ENCODE results near the gene MIXL1.
A peak's percentile ranks its signal among the peaks of the same experiment; 100 is the strongest.
"Not testable (repeated sequence)": the region's sequence is repeated elsewhere in the genome, so short reads cannot be mapped to it uniquely, and the experiment has no call there.

Gene MIXL1

DNA sequence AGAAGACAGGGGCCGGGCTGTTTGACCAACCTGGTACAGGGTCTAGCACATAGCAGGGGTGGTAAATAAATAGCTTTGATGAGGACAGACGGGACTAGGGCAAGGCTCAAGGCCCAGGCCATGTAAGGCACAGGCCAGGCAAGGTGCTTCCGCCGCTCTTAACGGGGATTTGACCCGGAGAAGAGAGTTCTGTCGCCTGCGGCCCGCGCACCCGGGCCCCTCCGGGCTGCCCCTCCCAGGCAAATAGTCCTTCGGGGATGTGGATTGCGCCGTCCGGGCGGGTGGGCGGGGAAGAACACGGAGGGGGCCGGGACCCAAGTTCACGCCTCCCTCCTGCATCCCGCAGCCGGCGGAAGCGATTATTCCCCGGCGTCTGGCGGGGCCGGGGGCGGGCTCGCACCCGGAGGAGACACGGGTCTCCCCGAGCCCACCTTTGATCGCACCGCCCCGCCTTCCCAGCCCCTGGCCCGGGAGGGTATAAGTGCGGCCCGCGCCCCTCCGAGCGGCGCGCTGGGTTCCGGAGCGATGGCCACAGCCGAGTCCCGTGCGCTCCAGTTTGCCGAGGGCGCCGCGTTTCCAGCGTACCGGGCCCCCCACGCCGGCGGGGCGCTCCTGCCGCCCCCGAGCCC, at the start of gene MIXL1:
Gene MIXL1, plus strand, starts transcription at position 508 of the 629 bp plus-strand sequence. Its CDS starts 18 bp downstream, at position 526.
- Mint-ChIP-seq H3K4me1 (peaks cover 13% of the 10 kb centered on the region), H3K4me3 (peak within 1 kb of the TSS; percentile 90), H3K9me3 (no peaks in the 10 kb centered on the region), H3K27ac (peak within 1 kb of the TSS; percentile 75), H3K36me3 (no peaks in the 10 kb centered on the region), H3K27me3 (no peaks in the 10 kb centered on the region)
- ATAC-seq = peak; percentile 64

DNA sequence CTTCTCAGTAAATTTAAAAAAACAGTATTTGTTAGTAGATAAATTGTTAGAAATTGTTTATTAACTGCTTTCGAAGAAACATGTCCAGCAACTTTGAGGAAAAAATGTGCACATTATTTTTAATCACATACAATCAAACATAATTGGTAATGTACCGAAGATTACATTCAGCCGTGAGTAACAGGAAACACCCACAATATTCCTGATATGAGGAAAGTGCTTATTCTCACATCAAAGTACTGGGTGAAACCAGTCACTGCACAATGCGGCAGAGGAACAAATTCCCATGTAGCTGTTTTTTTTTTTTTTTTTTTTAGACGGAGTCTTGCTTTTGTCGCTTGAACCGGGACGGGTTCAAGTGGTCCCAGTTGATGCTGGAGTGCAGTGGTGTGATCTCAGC, 46.6 kb upstream of the MIXL1 start:
- no peak overlapping the region for H3K4me3 Mint-ChIP-seq
- peaks cover 45% of the 10 kb centered on the region for H3K4me1 Mint-ChIP-seq
- H3K27ac Mint-ChIP-seq = no peak overlapping the region
- H3K9me3 Mint-ChIP-seq = no peaks in the 10 kb centered on the region
- ATAC-seq = no peak
- peaks cover 34% of the 10 kb centered on the region for H3K36me3 Mint-ChIP-seq
- no peaks in the 10 kb centered on the region for H3K27me3 Mint-ChIP-seq

DNA sequence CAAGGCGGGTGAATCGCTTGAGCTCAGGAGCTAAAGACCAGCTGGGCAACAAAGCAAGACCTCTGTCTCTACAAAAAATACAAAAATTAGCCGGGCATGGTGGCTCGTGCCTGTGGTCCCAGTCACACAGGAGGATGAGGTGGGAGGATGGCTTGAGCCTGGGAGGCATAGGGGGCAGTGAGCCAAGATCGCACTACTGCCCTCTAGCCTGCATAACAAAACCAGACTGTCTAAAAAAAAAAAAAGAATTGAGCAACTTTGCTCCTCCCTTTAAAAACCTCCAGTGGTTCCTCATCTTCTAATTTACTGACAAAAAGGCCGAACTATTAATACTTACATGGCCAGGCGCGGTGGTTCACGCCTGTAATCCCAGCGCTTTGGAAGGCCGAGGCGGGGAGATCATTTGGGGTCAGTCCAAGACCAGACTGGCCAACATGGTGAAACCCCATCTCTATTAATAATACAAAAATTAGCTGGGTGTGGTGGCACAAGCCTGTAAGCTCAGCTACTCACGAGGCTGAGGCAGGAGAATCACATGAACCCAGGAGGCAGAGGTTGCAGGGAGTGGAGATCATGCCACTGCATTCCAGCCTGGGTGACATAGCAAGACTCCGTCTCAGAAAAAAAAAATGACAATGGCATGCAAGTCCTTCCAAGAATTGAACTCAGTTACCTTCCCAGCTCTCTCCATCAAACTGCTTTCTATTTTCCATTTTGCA, 41.3 kb upstream of the MIXL1 start:
- no peak for ATAC-seq
- H3K4me3 Mint-ChIP-seq = peak overlapping the region; percentile 70
- peak overlapping the region; percentile 68 for H3K27ac Mint-ChIP-seq
- no peaks in the 10 kb centered on the region for H3K27me3 Mint-ChIP-seq
- peaks cover 22% of the 10 kb centered on the region for H3K36me3 Mint-ChIP-seq
- peaks cover 63% of the 10 kb centered on the region for H3K4me1 Mint-ChIP-seq
- no peaks in the 10 kb centered on the region for H3K9me3 Mint-ChIP-seq

DNA sequence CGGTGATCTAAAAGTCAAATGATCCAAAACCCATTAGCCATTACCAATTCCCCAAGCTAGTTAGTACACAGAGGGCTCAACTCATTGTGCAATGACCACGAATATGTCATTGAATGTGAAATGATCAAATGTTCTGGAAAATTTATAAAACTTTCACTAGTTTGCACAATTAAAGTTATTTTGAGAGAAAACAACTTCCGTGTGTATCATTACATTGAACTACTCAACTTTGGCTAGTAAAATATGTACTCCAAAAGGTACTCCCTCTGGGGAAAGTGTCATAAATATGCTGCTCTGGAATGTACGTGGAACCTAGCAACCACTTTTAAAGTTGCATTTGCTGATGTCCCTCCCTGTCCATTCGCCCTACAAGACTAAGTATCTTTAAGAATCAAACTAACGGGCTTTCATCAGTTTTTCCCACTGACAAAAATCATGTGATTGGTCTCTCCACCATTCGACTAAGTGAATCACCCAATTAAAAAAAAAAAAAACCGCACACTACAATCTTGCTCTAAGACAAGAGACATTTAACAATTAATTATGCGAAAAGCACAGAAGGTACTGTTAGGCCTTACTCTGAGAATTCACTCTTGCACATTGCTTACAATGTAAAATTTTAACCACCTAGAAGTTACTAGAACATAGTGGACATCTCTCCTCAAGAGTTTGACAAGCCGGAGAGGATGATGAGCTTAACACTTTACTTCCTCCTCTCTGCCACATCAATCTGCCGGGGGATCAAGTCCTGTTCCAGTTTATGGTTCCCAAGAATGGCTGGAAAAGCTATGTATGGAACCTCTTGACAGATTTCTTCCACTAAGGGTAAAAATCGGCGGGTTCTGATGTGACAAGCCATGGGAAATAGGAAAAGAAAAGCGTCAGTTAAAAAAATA, 38.1 kb upstream of the MIXL1 start:
- H3K36me3 Mint-ChIP-seq = peaks cover under 1% of the 10 kb centered on the region

DNA sequence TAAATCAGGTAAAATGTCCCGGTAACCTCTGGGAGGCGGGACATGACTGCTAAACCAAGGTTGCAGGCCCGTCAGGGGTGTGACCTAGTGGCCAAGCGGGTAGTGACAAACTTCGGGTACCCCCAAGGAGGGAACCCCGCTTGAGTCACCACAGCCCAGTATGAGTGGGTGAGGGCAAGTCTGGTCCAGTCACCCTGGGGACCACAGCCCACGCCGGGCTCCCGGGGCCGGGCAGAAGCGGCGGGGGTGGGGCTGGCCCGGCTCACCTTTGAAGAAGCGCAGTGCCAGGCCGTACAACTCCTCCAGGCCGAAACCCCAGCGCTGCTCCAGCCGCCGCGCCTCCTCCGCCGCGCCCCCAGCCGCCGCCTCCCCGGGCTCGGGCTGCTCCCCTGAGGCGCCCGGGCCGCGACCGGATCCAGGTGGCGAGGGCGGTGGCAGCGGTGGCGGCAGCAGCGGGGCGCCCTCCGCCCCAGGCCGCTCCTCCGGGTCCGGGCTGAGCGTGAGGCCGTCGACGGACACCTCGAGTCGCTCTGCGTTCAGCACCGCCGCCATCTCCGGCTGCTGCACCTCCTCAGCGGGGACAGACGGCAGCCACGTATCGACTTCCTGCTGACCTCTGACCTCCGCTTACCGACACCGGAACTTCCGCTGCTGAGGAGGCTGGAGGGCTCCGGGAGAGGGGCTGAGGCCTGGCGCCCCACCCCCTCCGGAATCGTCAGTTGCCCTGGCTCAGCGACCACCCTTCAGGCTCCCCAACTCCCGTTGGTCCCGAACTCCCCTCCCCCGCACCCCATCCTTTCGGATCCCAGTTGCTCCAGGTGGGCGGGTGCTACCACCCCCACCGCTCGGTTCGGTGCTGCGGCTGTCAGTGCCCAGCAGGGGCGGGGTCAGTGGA, 37.1 kb upstream of the MIXL1 start, which contains the start of gene ACBD3:
Gene ACBD3, minus strand, starts transcription at position 618 of the 895 bp plus-strand sequence. Its CDS starts 66 bp downstream, at position 552.
- Mint-ChIP-seq H3K4me3 (peak within 1 kb of the TSS; percentile 96), H3K36me3 (no peaks in the 10 kb centered on the region), H3K4me1 (peaks cover 42% of the 10 kb centered on the region), H3K9me3 (no peaks in the 10 kb centered on the region), H3K27ac (peak within 1 kb of the TSS; percentile 96), H3K27me3 (no peaks in the 10 kb centered on the region)
- peak; percentile 98 for ATAC-seq

More for the DNA sequence above, 38.1 kb upstream of the MIXL1 start:
- Mint-ChIP-seq H3K27ac (peak overlapping the region; percentile 96), H3K9me3 (no peaks in the 10 kb centered on the region), H3K4me1 (peaks cover 45% of the 10 kb centered on the region), H3K27me3 (no peaks in the 10 kb centered on the region), H3K4me3 (peak overlapping the region; percentile 96)
- ATAC-seq = no peak

DNA sequence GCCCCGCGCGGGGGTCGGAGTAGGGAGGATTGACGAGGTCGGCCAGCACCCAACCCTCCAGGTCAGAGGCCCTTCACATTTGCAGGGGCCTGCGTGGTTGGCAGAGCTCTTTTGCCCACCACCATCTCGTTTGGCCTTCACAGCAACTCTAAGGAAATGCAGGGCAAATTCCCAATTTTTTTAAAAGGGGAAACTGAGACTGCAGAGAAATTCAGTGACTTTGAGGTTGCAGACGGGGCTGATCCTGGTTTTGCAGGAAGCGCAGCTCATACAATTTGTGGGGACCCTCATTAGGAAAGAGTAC, 36.5 kb upstream of the MIXL1 start:
- H3K27me3 Mint-ChIP-seq = no peaks in the 10 kb centered on the region
- ATAC-seq = no peak
- no peaks in the 10 kb centered on the region for H3K9me3 Mint-ChIP-seq
- peak overlapping the region; percentile 96 for H3K27ac Mint-ChIP-seq
- peak overlapping the region; percentile 96 for H3K4me3 Mint-ChIP-seq
- H3K4me1 Mint-ChIP-seq = peaks cover 36% of the 10 kb centered on the region
- H3K36me3 Mint-ChIP-seq = no peaks in the 10 kb centered on the region

DNA sequence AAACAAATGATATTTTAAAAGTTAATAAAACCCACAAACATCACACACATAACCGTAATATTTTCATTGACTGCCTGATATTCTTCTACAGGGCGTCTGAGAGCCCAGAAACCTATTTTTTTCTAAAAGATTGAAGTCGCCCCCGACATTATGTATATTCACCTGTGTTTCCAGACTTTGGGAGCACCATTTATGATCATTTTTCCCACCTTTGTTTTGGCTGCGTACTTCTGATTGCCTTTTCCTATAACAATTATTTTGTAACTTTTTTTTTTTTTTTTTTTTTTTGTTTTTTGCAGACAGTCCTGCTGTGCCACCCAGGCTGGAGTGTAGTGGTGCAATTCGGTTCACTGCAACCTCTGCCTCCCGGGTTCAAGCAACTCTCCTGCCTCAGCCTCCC, 36.1 kb upstream of the MIXL1 start:
- peaks cover 32% of the 10 kb centered on the region for H3K4me1 Mint-ChIP-seq
- no peaks in the 10 kb centered on the region for H3K27me3 Mint-ChIP-seq
- H3K9me3 Mint-ChIP-seq = no peaks in the 10 kb centered on the region
- H3K27ac Mint-ChIP-seq = peak overlapping the region; percentile 96
- ATAC-seq = no peak
- no peaks in the 10 kb centered on the region for H3K36me3 Mint-ChIP-seq
- H3K4me3 Mint-ChIP-seq = peak overlapping the region; percentile 96

DNA sequence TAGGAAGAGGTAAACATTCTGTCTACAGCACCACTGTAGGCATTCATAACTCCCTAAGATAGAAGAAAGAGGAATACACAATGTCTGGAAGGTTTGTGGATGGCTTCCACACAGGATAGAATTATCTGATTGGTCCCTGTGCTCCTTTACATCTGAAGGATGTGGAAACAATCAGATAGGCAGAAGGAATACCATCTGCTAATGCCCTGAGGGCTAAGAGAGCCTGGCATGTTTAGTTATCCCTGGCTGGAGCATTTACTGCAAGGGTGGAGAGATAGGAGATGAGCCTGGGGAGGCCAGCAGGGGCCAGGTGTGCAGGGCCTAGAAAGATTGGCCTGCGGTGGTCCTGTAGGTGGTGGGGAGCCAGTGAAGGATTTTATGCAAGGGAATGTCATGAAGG, 28.3 kb upstream of the MIXL1 start:
- Mint-ChIP-seq H3K9me3 (no peaks in the 10 kb centered on the region), H3K36me3 (no peaks in the 10 kb centered on the region), H3K27ac (no peak overlapping the region), H3K4me3 (no peak overlapping the region), H3K27me3 (no peaks in the 10 kb centered on the region), H3K4me1 (peaks cover 14% of the 10 kb centered on the region)
- ATAC-seq = no peak

DNA sequence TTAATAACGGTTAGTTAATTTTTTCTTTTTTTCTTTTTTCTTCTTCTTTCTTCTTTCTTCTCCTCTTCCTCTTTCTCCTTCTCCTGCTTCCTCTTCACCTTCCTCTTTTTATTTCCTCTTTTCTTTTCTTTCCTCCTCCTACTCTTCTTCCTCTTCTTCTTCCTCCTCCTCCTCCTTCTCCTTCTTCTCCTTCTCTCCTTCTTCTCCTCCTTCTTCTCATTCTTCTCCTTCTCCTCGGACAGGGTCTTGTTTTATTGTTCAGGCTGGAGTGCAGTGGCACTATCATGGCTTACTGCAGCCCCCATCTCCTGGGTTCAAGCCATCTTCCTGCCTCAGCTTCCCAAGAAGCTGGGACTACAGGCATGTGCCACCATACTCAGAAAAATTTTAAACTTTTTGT, 23.5 kb upstream of the MIXL1 start:
- H3K4me1 Mint-ChIP-seq = peaks cover 20% of the 10 kb centered on the region

DNA sequence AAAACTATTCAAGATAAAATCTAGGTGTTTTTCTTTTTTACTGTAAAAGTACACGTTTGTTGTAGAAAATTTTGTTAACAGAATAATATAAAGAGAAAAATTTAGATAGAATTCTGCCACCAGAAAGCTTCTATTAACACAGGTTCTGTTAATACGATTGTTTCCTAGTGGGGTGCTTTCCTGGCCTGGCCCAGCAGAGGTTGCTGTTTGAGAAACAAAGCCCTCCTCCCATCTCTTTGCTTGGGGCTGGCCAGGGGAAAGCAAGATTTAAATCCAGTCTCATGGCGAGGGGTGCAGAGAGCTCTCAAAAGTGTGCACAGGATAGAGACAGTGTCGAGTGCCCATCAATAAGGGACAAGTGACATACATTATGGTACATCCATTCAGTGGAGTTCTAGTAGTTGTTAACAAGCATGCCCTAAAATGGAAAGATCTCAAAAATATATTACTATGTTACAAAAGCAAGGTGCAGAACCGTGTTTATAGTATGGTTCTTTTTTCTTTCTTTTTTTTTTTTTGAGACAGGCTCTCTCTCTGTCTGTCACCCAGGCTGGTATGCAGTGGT, 22.4 kb upstream of the MIXL1 start:
- Mint-ChIP-seq H3K9me3 (no peaks in the 10 kb centered on the region), H3K4me1 (peaks cover 20% of the 10 kb centered on the region), H3K4me3 (no peak overlapping the region), H3K27me3 (no peaks in the 10 kb centered on the region), H3K27ac (no peak overlapping the region), H3K36me3 (no peaks in the 10 kb centered on the region)
- ATAC-seq = no peak

More for the DNA sequence above, 23.5 kb upstream of the MIXL1 start:
- no peak overlapping the region for H3K4me3 Mint-ChIP-seq
- no peaks in the 10 kb centered on the region for H3K36me3 Mint-ChIP-seq
- no peak for ATAC-seq
- no peaks in the 10 kb centered on the region for H3K27me3 Mint-ChIP-seq
- peak overlapping the region; percentile 7 for H3K27ac Mint-ChIP-seq
- no peaks in the 10 kb centered on the region for H3K9me3 Mint-ChIP-seq

DNA sequence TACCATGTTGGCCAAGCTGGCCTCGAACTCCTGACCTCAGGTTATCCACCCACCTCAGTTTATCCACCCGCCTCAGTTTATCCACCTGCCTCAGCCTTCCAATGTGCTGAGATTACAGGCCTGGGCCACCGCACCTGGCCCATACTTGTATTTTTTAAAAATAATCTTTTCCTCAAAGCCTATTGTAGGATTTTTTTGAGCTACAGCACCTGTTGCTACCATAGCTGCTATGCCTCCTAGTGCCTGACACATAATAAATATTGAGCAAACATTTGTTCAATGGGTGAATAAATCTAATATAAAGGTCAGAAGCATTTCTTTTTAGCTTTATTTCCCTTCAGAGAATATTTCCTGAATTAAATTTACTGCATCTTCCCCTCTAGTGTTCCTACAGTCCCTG, 21.2 kb upstream of the MIXL1 start:
- H3K27me3 Mint-ChIP-seq = no peaks in the 10 kb centered on the region
- no peaks in the 10 kb centered on the region for H3K36me3 Mint-ChIP-seq

DNA sequence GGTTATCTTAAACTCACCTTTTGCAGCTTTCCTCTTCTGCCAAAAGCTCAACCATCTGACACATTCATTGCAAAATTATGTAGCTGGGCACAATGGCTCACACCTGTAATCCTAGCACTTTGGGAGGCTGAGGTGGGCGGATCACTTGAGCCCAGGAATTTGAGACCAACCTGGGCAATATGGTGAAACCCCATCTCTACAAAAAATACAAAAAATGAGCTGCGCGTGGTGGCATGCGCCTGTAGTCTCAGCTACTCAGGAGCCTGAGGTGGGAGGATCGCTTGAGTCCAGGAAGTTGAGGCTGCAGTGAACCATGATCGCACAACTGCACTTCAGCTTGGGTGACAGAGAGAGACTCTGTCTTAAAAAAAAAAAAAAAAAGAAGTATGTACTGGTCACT, 20.8 kb upstream of the MIXL1 start:
- not testable (repeated sequence) for H3K4me3 Mint-ChIP-seq, ATAC-seq, H3K9me3 Mint-ChIP-seq, H3K36me3 Mint-ChIP-seq, H3K27me3 Mint-ChIP-seq, H3K27ac Mint-ChIP-seq
- H3K4me1 Mint-ChIP-seq = peaks cover 13% of the 10 kb centered on the region

More for the DNA sequence above, 21.2 kb upstream of the MIXL1 start:
- Mint-ChIP-seq H3K27ac (no peak overlapping the region), H3K4me1 (peaks cover 15% of the 10 kb centered on the region), H3K9me3 (no peaks in the 10 kb centered on the region), H3K4me3 (no peak overlapping the region)
- no peak for ATAC-seq

DNA sequence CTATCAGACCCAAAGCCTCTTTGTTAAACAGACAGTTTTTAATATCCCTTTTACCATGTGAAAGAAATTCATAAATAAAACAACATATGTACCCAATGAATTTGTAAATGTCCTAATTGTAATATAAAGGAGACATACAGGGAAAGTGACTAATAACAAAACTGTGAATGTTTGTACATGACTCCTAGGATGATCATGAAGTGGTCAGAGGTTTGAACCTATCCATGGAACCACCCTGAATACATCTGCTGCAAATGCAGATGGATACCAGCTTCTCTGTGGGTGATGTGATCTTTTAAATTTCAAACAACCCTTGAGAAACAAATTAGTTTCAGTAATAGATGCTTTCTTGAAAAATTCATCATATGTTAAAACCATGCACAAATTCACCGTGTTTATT, 20.2 kb upstream of the MIXL1 start:
- H3K27me3 Mint-ChIP-seq = no peaks in the 10 kb centered on the region
- no peaks in the 10 kb centered on the region for H3K36me3 Mint-ChIP-seq
- no peaks in the 10 kb centered on the region for H3K9me3 Mint-ChIP-seq
- ATAC-seq = no peak
- H3K4me3 Mint-ChIP-seq = no peak overlapping the region
- no peak overlapping the region for H3K27ac Mint-ChIP-seq
- peaks cover 13% of the 10 kb centered on the region for H3K4me1 Mint-ChIP-seq

DNA sequence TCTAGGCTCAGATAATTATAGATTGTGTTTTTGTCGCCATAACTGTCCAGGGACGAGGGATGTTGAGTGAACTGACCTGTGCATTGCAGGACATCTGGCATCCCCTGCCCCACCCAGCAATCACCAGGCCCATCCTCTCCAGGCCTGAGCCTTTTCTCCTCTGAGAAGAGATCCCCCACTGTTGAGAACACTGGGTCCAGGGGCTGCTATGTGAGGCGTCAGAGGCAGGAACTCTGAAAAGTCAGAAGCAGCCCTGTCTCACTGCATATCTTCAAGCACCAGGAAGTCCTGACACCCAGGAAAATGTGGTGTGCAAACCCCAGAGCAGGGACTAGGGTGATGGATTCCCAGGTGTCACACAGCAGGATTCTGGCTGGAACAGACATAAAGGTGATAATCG, 19.8 kb upstream of the MIXL1 start:
- ATAC-seq = no peak
- Mint-ChIP-seq H3K27ac (no peak overlapping the region), H3K4me3 (no peak overlapping the region), H3K4me1 (peaks cover 13% of the 10 kb centered on the region), H3K36me3 (no peaks in the 10 kb centered on the region), H3K9me3 (no peaks in the 10 kb centered on the region), H3K27me3 (no peaks in the 10 kb centered on the region)
